CD4-positive, alpha-beta T cell (primary cell): Measurements from ENCODE around the gene NT5C2. TPM values are rescaled to one million over a fixed set of nuclear protein-coding genes. Genes with fewer than 3 reads are reported as not detected.

Experiments
- ATAC-seq: fragments of 200-7000 bp; cut with Tn5 transposase; one replicate; pipeline ENCODE4 v1.10.0; 2022; ENCODE audit warnings: mild to moderate bottlenecking; ENCODE audit not compliant: poor library complexity
- CTCF ChIA-PET: fragments of 350-600 bp; sonication (Branson Sonifier 250); formaldehyde crosslinking; loops from one replicate; lab custom pipeline; 2021; ENCODE audit warnings: antibody characterized with exemption, inconsistent platforms; lab: Charles Lee
- POLR2A ChIA-PET: fragments of 350-600 bp; sonication (Branson Sonifier 250); formaldehyde crosslinking; loops from one replicate; lab custom pipeline; 2021; ENCODE audit warnings: antibody characterized with exemption, inconsistent platforms; lab: Charles Lee
- DNase-seq, 14 experiments: peaks; one replicate each; pipeline ENCODE4 v3.0.0-alpha.2; 2013 to 2020; ENCODE audit warnings: mixed read lengths in 2 of 14
- H3K27ac ChIP-seq, 2 donors: one replicate each; pipeline versions ENCODE4 v1.5.1 to v1.7.0; 2013; ENCODE audit warnings: low read length in 2 of 2, low read depth in 1 of 2, mild to moderate bottlenecking in 1 of 2
- H3K27me3 ChIP-seq, 2 experiments: 1 replicate in 1 of 2; 2 replicates in 1 of 2; pipeline versions ENCODE4 v1.6.1 to v1.7.0; 2013; ENCODE audit warnings: low read length in 2 of 2, control low read depth in 1 of 2, mild to moderate bottlenecking in 1 of 2, moderate library complexity in 1 of 2; ENCODE audit not compliant: insufficient read depth in 2 of 2, control insufficient read depth in 1 of 2
- H3K36me3 ChIP-seq: one replicate; pipeline ENCODE4 v1.6.1; 2013; ENCODE audit warnings: low read length, control low read depth; ENCODE audit not compliant: insufficient read depth
- H3K4me1 ChIP-seq: one replicate; pipeline ENCODE4 v1.6.1; 2013; ENCODE audit warnings: low read length, control low read depth; ENCODE audit not compliant: insufficient read depth
- H3K4me3 ChIP-seq: one replicate; pipeline ENCODE4 v1.5.1; 2013; ENCODE audit warnings: mild to moderate bottlenecking, low read length, moderate library complexity
- H3K9me3 ChIP-seq, 2 experiments: 1 replicate in 1 of 2; 2 replicates in 1 of 2; pipeline versions ENCODE4 v1.6.1 to v1.7.0; 2013; ENCODE audit warnings: low read length in 2 of 2, mild to moderate bottlenecking in 2 of 2, control low read depth in 1 of 2, moderate library complexity in 1 of 2; ENCODE audit not compliant: control insufficient read depth in 1 of 2, insufficient read depth in 1 of 2
- H3K27ac Mint-ChIP-seq: one replicate; pipeline ENCODE4 v1.8.0; 2020; ENCODE audit warnings: mixed read lengths
- H3K27me3 Mint-ChIP-seq: one replicate; pipeline ENCODE4 v1.8.0; 2021; ENCODE audit warnings: mixed read lengths
- H3K36me3 Mint-ChIP-seq: one replicate; pipeline ENCODE4 v1.8.0; 2021; ENCODE audit warnings: low read depth, mixed read lengths
- H3K4me1 Mint-ChIP-seq: one replicate; pipeline ENCODE4 v1.8.0; 2021; ENCODE audit warnings: low read depth, mixed read lengths
- H3K4me3 Mint-ChIP-seq: one replicate; pipeline ENCODE4 v1.8.0; 2020; ENCODE audit warnings: mild to moderate bottlenecking, mixed read lengths
- H3K9me3 Mint-ChIP-seq: one replicate; pipeline ENCODE4 v1.8.0; 2020; ENCODE audit warnings: mixed read lengths
- intact Hi-C, 2 experiments: fragments of 100-400 bp; cut with DNase I in 1 of 2; cut with micrococcal nuclease in 1 of 2; formaldehyde crosslinking; loops; one replicate each; pipeline versions ENCODE4 v1.15.1 to v1.9.0; 2023 to 2025; cut with DNase I, micrococcal nuclease
- total RNA-seq, 174 experiments: library from RNA in 2 of 174; stranded (reverse) in 2 of 174; gene quantifications; one replicate each; pipeline ENCODE4 v1.2.3 and lab custom pipeline; 2021 to 2026
- TF ChIP-seq, protein P1 (sequence below): fragments of 200-600 bp; IDR thresholded peaks from one replicate; pipeline ENCODE4 v1.8.0; 2022; ENCODE audit warnings: antibody characterized with exemption, mild to moderate bottlenecking

NT5C2 gene
- total RNA-seq, 2 experiments from 2014 or later: 43.2 to 47.8 TPM

DNA sequence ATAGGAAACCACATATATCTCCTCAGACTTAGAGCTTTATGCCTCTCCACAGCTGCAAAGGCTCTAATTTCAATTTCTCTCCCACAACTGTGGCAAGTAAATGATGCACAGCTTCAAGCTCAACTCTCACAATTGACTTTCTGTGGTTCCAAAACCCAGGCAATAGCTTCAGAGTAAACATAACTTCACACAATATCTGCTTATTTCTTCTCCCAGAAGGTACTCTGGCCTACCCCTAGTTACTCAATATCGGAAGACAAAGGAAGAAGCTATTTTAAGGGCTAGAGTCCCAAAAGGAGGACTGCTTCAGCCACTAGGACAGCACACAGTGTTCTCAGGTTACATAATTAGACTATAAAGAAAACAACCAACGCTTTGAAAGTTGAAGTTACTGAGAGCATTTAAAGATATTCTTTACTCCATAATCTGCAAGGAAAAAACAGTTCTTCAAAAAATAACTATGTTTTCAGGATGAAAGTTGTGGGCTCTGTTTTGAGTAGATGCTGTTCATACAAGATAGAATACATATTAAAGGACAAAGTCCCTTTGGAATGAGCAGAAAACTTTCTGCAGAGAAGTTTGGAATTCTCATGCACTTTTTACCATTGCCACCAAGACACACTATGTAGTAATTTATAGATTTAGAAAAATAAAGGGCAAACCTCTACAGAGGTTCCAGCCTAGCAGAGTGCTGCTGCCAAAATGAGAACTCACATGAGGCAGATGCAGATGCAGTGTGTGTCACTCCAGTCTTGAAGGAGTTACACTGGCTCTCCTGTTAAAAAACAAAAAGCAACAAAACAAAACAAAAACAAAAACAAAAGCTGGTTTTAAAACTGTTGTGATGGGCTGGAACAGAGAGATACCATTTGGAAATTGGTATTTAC is 81.8 kb downstream of the NT5C2 start:
- ChIA-PET CTCF (interaction anchor here (1.1 kb wide), 1 partner anchor 193 kb away, joined by 3 read pairs; the partner anchor contains the start of gene CNNM2), POLR2A (no interaction called here)
- intact Hi-C loops: no loop called here
- TF ChIP-seq, protein P1, sequence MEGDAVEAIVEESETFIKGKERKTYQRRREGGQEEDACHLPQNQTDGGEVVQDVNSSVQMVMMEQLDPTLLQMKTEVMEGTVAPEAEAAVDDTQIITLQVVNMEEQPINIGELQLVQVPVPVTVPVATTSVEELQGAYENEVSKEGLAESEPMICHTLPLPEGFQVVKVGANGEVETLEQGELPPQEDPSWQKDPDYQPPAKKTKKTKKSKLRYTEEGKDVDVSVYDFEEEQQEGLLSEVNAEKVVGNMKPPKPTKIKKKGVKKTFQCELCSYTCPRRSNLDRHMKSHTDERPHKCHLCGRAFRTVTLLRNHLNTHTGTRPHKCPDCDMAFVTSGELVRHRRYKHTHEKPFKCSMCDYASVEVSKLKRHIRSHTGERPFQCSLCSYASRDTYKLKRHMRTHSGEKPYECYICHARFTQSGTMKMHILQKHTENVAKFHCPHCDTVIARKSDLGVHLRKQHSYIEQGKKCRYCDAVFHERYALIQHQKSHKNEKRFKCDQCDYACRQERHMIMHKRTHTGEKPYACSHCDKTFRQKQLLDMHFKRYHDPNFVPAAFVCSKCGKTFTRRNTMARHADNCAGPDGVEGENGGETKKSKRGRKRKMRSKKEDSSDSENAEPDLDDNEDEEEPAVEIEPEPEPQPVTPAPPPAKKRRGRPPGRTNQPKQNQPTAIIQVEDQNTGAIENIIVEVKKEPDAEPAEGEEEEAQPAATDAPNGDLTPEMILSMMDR: no peak
- H3K36me3 Mint-ChIP-seq: peaks cover 26% of the 10 kb centered on the region
- Histone ChIP-seq H3K9me3 (no peaks in the 10 kb centered on the region), H3K4me3 (no peak overlapping the region), H3K27me3 (no peaks in the 10 kb centered on the region), H3K36me3 (peaks cover 7% of the 10 kb centered on the region), H3K27ac (no peak overlapping the region), H3K4me1 (no peaks in the 10 kb centered on the region)
- no peaks in the 10 kb centered on the region for H3K9me3 Mint-ChIP-seq
- no peak for ATAC-seq
- no peaks in the 10 kb centered on the region for H3K27me3 Mint-ChIP-seq
- H3K4me1 Mint-ChIP-seq: peaks cover 11% of the 10 kb centered on the region
- no peak overlapping the region for H3K4me3 Mint-ChIP-seq
- no peak for DNase-seq
- H3K27ac Mint-ChIP-seq: no peak overlapping the region

DNA sequence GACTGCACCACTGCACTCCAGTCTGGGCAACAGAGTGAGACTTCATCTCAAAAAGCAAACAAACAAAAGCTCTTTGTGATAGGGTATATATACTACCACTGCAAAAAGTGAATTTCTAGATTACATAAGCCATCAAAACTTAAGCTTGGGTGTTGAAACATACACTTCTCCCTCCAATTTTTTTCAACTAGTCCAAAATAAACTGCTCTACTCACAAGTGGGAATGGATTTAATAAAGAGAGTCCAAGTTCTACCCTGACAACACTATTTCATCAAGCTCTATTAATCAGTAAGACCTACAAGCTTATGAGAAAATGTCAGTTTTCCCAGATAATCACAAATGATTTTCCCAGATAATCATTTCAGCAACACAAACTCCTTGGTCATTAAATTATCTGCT is 82.7 kb downstream of the NT5C2 start:
- peaks cover 7% of the 10 kb centered on the region for H3K36me3 ChIP-seq
- Mint-ChIP-seq H3K4me1 (peaks cover 11% of the 10 kb centered on the region), H3K27me3 (no peaks in the 10 kb centered on the region), H3K4me3 (no peak overlapping the region), H3K27ac (no peak overlapping the region), H3K36me3 (peaks cover 35% of the 10 kb centered on the region), H3K9me3 (no peaks in the 10 kb centered on the region)
- TF ChIP-seq, protein P1: no peak
- no peak overlapping the region for H3K4me3 ChIP-seq
- intact Hi-C loops: no loop called here
- ChIA-PET POLR2A (no interaction called here), CTCF (no interaction called here)
- no peaks in the 10 kb centered on the region for H3K9me3 ChIP-seq
- no peaks in the 10 kb centered on the region for H3K27me3 ChIP-seq
- ATAC-seq (no peak), DNase-seq (no peak)
- H3K27ac ChIP-seq: no peak overlapping the region
- H3K4me1 ChIP-seq: no peaks in the 10 kb centered on the region

DNA sequence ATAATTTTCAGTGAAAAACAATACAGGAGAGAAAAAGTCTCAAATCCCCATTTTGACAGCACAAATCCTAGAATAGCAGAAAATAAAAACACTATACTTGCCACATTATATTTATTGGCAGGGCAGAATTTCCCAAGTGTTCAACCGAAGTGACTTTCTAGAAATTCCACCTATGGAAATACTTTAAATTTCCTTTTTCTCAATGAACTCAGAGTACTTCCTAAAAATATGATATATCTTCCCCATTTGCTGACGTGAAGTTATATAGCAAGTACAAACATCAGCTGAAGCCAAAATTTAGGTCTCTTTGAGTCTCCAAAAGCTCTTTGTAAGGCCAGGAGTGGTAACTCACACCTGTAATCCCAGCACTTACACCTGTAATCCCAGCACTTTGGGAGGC is 83.3 kb downstream of the NT5C2 start:
- POLR2A ChIA-PET: no interaction called here
- Mint-ChIP-seq H3K4me1 (peaks cover 11% of the 10 kb centered on the region), H3K4me3 (no peak overlapping the region), H3K27me3 (no peaks in the 10 kb centered on the region), H3K9me3 (no peaks in the 10 kb centered on the region), H3K36me3 (peaks cover 38% of the 10 kb centered on the region), H3K27ac (no peak overlapping the region)
- Histone ChIP-seq H3K36me3 (peaks cover 7% of the 10 kb centered on the region), H3K27me3 (no peaks in the 10 kb centered on the region), H3K4me3 (no peak overlapping the region), H3K27ac (no peak overlapping the region), H3K4me1 (no peaks in the 10 kb centered on the region), H3K9me3 (no peaks in the 10 kb centered on the region)
- intact Hi-C loops: no loop called here
- ATAC-seq (no peak), DNase-seq (no peak)
- CTCF ChIA-PET: no interaction called here
- TF ChIP-seq, protein P1: no peak
